Activated T-cell treated with anti-CD3 and anti-CD28 coated beads for 1 hour (primary cell): ENCODE data around the gene PSMD3.

Experiments used
- DNase-seq: peaks from one replicate; pipeline ENCODE4 v3.0.0-alpha.2; 2020; ENCODE audit warnings: low read depth

PSMD3 gene

GRCh38 chr17:40022497-40022896 is 41.9 kb downstream of the PSMD3 start:
- no peak for DNase-seq

- no peak for DNase-seq
Measured at GRCh38 chr17:40022961-40023541, 42.4 kb downstream of the PSMD3 start.

- DNase-seq = no peak
Measured at GRCh38 chr17:40023590-40024292, 43.1 kb downstream of the PSMD3 start.

DNA sequence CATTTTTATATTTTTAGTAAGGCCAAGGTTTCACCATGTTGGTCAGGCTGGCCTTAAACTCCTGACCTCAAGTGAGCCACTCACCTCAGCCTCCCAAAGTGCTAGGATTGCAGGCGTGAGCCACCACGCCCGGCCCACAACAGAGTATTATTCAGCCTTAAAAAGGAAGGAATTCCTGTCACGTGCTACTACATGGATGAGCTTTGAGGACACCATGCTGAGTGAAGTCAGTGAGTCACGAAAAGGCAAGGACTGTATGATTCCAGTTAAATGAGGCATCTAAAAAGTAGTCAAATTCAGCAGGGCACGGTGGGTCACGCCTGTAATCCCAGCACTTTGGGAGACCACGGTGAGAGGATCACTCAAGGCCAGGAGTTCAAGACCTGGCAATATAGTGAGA is 44.3 kb downstream of the PSMD3 start:
- DNase-seq = no peak

DNA sequence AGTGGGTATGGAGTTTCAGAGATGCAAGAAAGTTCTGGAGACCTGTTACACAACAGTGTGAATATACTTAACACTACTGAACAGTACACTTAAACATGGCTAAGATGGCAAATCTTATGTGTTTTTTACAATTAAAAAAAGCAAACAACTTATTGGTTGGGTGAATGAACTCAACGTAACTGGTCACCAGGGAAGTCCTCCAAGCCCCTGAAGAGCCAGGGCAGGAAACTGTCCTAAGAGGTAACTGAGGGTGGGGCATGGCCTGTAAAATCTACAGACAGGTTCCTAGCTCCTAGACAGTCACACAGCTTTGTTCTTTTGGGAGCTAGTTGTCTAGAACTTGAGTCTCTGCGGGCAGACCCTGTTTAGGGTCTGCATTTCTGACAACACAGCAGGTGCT is 45.0 kb downstream of the PSMD3 start:
- no peak for DNase-seq

- peak; percentile 17 for DNase-seq
Measured at GRCh38 chr17:40025991-40026815, 45.6 kb downstream of the PSMD3 start.

- DNase-seq = peak; percentile 69
Measured at GRCh38 chr17:40026816-40027613, 46.4 kb downstream of the PSMD3 start.

- no peak for DNase-seq
Measured at GRCh38 chr17:40027614-40028012, 47.0 kb downstream of the PSMD3 start.

DNA sequence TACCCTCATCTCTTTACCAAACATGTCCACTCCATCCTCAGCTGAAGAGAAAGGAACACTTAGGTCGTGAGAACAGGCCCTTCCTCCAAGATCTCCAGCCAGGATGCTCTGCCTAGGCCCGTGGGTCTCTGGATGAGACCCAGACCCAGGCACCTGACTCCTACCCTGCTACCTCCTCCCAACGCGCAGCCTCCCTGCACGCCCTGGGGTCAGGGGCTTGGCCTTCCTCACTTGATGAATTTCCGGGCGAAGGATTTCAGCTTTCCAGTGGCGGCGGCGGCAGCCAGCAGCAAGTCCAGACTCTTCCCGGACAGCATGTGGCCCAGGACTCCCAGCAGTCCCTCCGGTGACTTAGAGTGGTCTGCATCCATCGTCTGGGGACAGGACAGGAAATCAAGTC is 48.0 kb downstream of the PSMD3 start:
- DNase-seq = no peak

DNA sequence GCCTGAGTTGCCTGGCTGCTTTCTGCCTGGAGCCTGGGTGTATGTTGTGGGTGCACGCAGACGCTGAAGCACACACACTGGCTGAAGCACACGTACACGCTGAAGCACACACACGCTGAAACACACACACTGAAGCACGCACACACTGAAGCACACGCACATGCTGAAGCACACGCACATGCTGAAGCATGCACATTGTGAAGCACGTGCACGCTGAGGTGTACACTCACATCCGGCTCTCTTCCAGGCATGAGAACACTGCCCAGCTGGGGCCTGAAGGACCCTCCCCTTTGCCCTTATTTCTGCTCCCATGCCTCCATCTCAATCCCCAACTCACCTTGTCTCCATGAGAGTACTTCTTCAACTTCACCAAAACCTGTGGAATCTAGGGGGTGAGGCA is 51.1 kb downstream of the PSMD3 start:
- DNase-seq = no peak

DNA sequence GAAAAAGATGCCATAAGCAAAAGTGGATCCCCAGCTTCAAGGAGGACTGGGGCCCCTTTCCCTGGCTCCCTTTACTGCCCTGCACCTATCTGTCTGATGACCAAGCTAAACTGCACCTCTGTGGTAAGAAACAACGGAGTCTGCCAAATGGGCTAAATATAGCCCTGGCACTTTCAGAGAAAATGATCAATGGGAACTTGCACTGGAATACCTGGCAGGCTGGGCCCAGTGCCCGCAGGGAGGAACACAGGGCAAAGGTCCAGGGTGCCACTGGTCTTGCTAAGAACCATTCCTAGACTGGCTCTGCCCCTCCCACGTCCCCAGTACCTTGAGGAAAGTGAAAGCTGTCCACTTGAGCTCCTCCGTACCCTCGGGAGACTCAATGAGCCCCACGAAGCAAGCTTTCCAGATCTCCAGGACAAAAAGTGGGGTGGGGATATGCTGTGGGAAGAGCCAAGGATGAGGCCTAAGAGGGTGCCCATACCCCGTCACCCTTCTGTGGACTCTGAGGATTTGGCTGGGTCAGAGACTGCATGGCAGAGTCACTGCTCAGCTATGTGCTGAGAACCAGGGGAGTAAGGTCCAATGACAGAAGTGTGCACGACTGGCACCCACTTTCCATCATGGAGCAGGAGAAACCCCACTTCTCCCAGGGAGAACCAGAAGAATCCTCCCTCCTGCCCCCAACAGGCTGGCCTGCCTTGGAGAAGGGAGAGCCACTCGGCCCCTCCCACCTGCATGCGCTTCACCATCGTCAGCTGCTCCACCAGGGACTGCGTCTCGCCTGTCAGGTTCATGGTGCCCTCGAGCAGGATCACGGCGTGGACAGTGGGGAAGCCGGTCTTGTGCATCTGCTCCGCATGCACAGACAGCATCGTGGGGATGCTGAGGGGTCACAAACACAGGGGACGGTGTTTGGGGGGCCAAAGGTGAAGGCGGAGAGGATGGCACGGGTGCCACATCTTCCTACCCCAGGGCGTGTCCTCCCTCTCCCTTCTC is 52.0 kb downstream of the PSMD3 start:
- DNase-seq = no peak

DNA sequence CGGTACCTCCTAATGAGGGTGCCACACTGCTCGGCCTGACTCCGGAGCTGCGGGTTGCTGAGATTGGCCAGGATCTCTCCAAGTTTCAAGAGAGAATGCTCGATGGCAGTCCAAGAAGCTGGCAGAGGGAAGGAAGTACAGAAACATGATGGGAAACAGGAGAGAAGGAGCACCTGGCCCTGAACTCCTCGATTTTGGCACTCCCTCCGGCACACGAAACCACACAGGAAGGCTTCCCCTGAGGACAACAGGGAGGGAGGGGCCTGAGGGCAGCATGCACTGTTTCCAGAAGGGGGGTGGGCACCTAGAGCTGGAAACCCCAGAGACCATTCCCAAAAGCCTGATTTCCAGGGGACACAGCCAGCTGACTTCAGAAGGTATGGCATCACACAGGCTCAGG is 52.7 kb downstream of the PSMD3 start:
- no peak for DNase-seq

GRCh38 chr17:40034426-40035161 is 54.0 kb downstream of the PSMD3 start:
- no peak for DNase-seq

DNA sequence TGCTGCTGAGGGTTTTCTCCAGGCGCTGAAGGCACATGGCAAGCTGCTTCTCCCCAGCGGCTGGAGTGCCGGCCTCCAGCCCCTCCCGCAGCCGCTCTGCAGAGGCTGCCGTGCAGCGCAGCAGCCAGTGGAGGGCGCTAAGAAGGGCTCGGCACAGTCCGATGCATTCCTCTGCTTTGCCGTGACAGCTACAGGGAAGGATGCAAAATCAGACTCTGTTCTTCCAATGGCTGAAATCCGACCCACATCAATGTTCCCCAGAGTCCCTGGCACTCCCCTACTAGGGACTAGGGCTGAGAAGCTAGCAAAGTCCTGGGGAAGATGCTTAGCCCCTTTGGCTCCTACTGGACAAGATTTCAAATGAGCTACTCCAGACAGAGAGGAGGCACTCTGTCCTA is 54.6 kb downstream of the PSMD3 start:
- no peak for DNase-seq

- no peak for DNase-seq
Measured at GRCh38 chr17:40038882-40039513, 58.4 kb downstream of the PSMD3 start.

DNA sequence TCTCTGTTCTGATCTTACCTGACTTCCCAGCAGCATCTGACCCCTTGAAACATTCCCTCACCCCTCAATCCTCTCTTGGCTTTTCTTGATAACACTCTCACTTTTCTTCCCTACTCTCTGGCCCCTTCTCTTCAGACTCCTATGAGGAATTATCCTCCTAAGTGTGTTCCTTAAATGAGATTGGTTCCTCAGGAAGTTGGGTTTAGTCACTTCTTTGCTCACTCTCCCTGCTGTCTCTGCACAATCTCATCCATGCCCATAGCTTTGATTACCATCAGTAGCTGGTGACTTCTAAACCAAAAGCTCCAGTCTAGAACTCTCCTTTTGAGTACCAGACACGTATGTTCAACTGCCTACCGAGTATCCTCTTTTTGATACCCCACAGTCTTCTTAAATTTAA is 60.6 kb downstream of the PSMD3 start:
- DNase-seq = no peak
